ENCODE results near the gene RBM14. TPM values are rescaled to one million over a fixed set of nuclear protein-coding genes. Genes with fewer than 3 reads are reported as not detected.
"Not testable (repeated sequence)": the region's sequence is repeated elsewhere in the genome, so short reads cannot be mapped to it uniquely, and the experiment has no call there.

Gene RBM14
- total RNA-seq, 2 donors from 2014 or later, result 90.0 to 110 TPM

- Histone ChIP-seq H3K27me3 (ENCODE audit: control insufficient read depth, insufficient read depth, low read length, poor library complexity, severe bottlenecking) (no peaks in the 10 kb centered on the region), H3K9me3 (ENCODE audit: control insufficient read depth, low read length) (peaks cover 25% of the 10 kb centered on the region), H3K36me3 (ENCODE audit: control insufficient read depth, insufficient read depth, low read length) (no peaks in the 10 kb centered on the region), H3K9ac (ENCODE audit: extremely low read depth, low read length, poor library complexity, severe bottlenecking) (no peak overlapping the region), H3K27ac (ENCODE audit: low read depth, low read length) (no peak overlapping the region), H3K4me1 (ENCODE audit: control insufficient read depth, insufficient read depth, low read length) (no peaks in the 10 kb centered on the region), H3K4me3 (ENCODE audit: low read length) (no peak overlapping the region)
- Mint-ChIP-seq H3K4me1 (no peaks in the 10 kb centered on the region), H3K4me3 (no peak overlapping the region), H3K27ac (no peak overlapping the region), H3K27me3 (ENCODE audit: insufficient read depth) (peaks cover 22% of the 10 kb centered on the region), H3K36me3 (ENCODE audit: low read depth) (peaks cover 1% of the 10 kb centered on the region), H3K9me3 (peaks cover 60% of the 10 kb centered on the region)
- TF ChIP-seq CTCF (conservative IDR thresholded peaks at IDR 0.05), result no peak
- 51 to 78% methylated on average over 2 of the region's 2 CpGs for WGBS, 2 experiments (ENCODE audit: insufficient coverage in 1 of 2, insufficient read length in 1 of 2)
- no peak for DNase-seq
These were observed 30.3 kb upstream of the RBM14 start for GRCh38 chr11:66586136-66586535.

DNA sequence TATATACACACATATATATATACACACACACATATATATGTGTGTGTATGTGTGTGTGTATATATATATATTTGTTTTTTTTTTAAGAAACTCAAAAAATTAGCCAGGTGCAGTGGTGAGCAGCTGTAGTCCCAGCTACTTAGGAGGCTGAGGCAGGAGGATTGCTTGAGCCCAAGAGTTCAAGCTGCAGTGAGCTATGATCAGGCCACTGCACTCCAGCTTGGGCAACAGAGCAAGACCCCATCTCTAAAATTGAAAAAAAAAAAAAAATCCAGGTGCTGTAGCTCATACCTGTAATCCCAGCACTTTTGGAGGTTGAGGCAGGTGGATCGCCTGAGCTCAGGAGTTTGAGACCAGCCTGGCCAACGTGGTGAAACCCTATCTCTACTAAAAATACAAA, 27.1 kb upstream of the RBM14 start:
- not testable (repeated sequence) for DNase-seq; H3K4me3 ChIP-seq (ENCODE audit: low read length); H3K4me1 ChIP-seq (ENCODE audit: control insufficient read depth, insufficient read depth, low read length); H3K27ac Mint-ChIP-seq; H3K9ac ChIP-seq (ENCODE audit: extremely low read depth, low read length, poor library complexity, severe bottlenecking); H3K27ac ChIP-seq (ENCODE audit: low read depth, low read length); H3K27me3 ChIP-seq (ENCODE audit: control insufficient read depth, insufficient read depth, low read length, poor library complexity, severe bottlenecking); H3K4me3 Mint-ChIP-seq; H3K36me3 ChIP-seq (ENCODE audit: control insufficient read depth, insufficient read depth, low read length); H3K36me3 Mint-ChIP-seq (ENCODE audit: low read depth)
- Mint-ChIP-seq H3K4me1 (peaks cover 10% of the 10 kb centered on the region), H3K27me3 (ENCODE audit: insufficient read depth) (peaks cover 35% of the 10 kb centered on the region), H3K9me3 (peaks cover 57% of the 10 kb centered on the region)
- peaks cover 26% of the 10 kb centered on the region for H3K9me3 ChIP-seq (ENCODE audit: control insufficient read depth, low read length)
- WGBS, 2 experiments (ENCODE audit: insufficient coverage in 1 of 2, insufficient read length in 1 of 2), result 70 to 79% methylated on average over 2 of the region's 2 CpGs

DNA sequence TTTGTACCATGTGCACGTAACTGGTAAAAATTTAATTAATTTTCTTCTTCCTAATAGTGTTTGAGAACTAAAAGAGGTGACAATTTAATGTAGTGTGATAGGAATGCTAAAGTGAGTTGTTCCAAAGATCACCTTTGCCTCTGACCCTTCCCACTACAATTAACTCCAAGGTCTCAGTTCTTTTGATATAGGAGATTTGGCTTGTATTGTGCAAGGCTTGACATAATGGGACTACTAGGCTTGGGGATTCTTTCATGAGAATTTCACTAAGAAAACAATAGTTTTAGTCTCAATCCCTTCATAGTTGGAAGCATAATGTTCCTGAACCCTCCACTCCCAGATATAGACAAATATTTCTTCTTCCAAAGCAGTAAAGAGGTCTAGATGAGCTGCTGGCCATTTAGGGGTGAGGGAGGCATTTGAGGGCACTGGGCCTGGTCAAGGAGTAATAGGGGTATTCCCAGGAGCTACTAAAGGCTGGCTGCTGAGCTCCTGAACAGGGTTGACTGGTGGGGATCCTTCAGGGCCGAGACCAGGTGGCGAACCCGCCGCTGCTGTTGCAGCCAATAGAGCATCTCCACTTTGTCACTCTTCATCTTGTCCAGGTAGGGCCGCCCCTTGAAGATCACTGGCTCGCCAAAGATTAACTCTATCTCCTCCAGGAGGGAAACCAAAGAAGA, 26.3 kb upstream of the RBM14 start:
- no peak overlapping the region for H3K4me3 Mint-ChIP-seq
- no peak for DNase-seq
- Histone ChIP-seq H3K36me3 (ENCODE audit: control insufficient read depth, insufficient read depth, low read length) (no peaks in the 10 kb centered on the region), H3K9me3 (ENCODE audit: control insufficient read depth, low read length) (peaks cover 26% of the 10 kb centered on the region), H3K27ac (ENCODE audit: low read depth, low read length) (no peak overlapping the region), H3K9ac (ENCODE audit: extremely low read depth, low read length, poor library complexity, severe bottlenecking) (no peak overlapping the region), H3K4me1 (ENCODE audit: control insufficient read depth, insufficient read depth, low read length) (no peaks in the 10 kb centered on the region), H3K4me3 (ENCODE audit: low read length) (no peak overlapping the region), H3K27me3 (ENCODE audit: control insufficient read depth, insufficient read depth, low read length, poor library complexity, severe bottlenecking) (no peaks in the 10 kb centered on the region)
- H3K27me3 Mint-ChIP-seq (ENCODE audit: insufficient read depth), result peaks cover 32% of the 10 kb centered on the region
- H3K9me3 Mint-ChIP-seq, result peaks cover 51% of the 10 kb centered on the region
- WGBS, 2 experiments (ENCODE audit: insufficient coverage in 1 of 2, insufficient read length in 1 of 2), result 95 to 100% methylated on average over 2 to 7 of the region's 7 CpGs
- no peak for TF ChIP-seq CTCF (conservative IDR thresholded peaks at IDR 0.05)
- peaks cover 10% of the 10 kb centered on the region for H3K4me1 Mint-ChIP-seq
- H3K27ac Mint-ChIP-seq, result no peak overlapping the region
- peaks cover 5% of the 10 kb centered on the region for H3K36me3 Mint-ChIP-seq (ENCODE audit: low read depth)

GRCh38 chr11:66591175-66591574, 25.3 kb upstream of the RBM14 start:
- no peak for TF ChIP-seq CTCF (conservative IDR thresholded peaks at IDR 0.05)
- peaks cover 10% of the 10 kb centered on the region for H3K36me3 Mint-ChIP-seq (ENCODE audit: low read depth)
- H3K4me1 Mint-ChIP-seq, result peaks cover 10% of the 10 kb centered on the region
- 88 to 89% methylated on average over 2 of the region's 2 CpGs for WGBS, 2 experiments (ENCODE audit: insufficient coverage in 1 of 2, insufficient read length in 1 of 2)
- Histone ChIP-seq H3K4me3 (ENCODE audit: low read length) (no peak overlapping the region), H3K9me3 (ENCODE audit: control insufficient read depth, low read length) (peaks cover 26% of the 10 kb centered on the region), H3K27ac (ENCODE audit: low read depth, low read length) (no peak overlapping the region), H3K27me3 (ENCODE audit: control insufficient read depth, insufficient read depth, low read length, poor library complexity, severe bottlenecking) (no peaks in the 10 kb centered on the region), H3K9ac (ENCODE audit: extremely low read depth, low read length, poor library complexity, severe bottlenecking) (no peak overlapping the region), H3K4me1 (ENCODE audit: control insufficient read depth, insufficient read depth, low read length) (no peaks in the 10 kb centered on the region), H3K36me3 (ENCODE audit: control insufficient read depth, insufficient read depth, low read length) (no peaks in the 10 kb centered on the region)
- DNase-seq, result no peak
- no peak overlapping the region for H3K27ac Mint-ChIP-seq
- H3K4me3 Mint-ChIP-seq, result no peak overlapping the region
- peaks cover 43% of the 10 kb centered on the region for H3K9me3 Mint-ChIP-seq
- peaks cover 30% of the 10 kb centered on the region for H3K27me3 Mint-ChIP-seq (ENCODE audit: insufficient read depth)

Data from endodermal cell (in vitro differentiated cells).